ENCODE measurements around the gene C17orf75.

- TF ChIP-seq POLR2A (IDR thresholded peaks at IDR 0.05) (no peak), CTCF (IDR thresholded peaks at IDR 0.05) (no peak)
Measured at GRCh38 chr17:32288615-32289014, 53.4 kb downstream of the C17orf75 start.
